Measurements from ENCODE around the gene UBE4B. TPM values are rescaled to one million over a fixed set of nuclear protein-coding genes. Genes with fewer than 3 reads are reported as not detected.

UBE4B gene
- total and polyA plus RNA-seq, 10 of the 15 experiments (the other 5 are each of a cell fraction or from before 2014, with no cell fraction given): 2.9 to 32.6 (median 20.7) TPM

DNA sequence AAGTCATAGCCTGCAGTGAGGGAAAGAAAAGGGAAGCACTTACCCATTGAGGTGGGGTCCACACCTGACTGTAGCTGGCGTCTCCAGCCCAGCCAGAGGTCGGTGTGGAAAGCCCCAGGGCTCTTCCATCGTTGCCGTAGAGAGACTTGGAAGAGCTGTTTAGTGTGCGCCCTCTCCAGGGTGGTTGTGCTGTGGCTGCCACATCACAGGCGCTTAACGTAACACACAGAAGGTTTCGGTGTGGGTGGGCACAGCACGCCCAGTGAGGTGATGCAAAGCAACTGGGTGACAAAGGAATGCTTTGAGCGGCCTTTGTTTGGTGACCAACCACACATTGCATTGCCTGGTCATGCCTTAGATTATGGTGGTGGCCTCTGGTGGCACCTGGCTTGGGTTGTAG is 140.8 kb downstream of the UBE4B start (continued):
- TF ChIP-seq ZNF217 (IDR thresholded peaks at IDR 0.05) (no peak), RUNX3 (IDR thresholded peaks at IDR 0.05; ENCODE audit: low read length) (peak; percentile 79), MTA3 (IDR thresholded peaks at IDR 0.05; ENCODE audit: borderline replicate concordance, low read length) (0 out of 2 replicates have a peak, but pooled peaks have one; percentile 34), IKZF1 (conservative IDR thresholded peaks at IDR 0.05) (peak; percentile 75), EED (IDR thresholded peaks at IDR 0.05; ENCODE audit: low read depth) (peak; percentile 80), SRF (IDR thresholded peaks at IDR 0.05; ENCODE audit: low read depth in 2 of 2, low read length in 2 of 2) (no peak), MTA2 (IDR thresholded peaks at IDR 0.05; ENCODE audit: low read depth) (peak; percentile 19; the same call in 1 of the 2 replicates)
- TF ChIP-seq, protein P1, sequence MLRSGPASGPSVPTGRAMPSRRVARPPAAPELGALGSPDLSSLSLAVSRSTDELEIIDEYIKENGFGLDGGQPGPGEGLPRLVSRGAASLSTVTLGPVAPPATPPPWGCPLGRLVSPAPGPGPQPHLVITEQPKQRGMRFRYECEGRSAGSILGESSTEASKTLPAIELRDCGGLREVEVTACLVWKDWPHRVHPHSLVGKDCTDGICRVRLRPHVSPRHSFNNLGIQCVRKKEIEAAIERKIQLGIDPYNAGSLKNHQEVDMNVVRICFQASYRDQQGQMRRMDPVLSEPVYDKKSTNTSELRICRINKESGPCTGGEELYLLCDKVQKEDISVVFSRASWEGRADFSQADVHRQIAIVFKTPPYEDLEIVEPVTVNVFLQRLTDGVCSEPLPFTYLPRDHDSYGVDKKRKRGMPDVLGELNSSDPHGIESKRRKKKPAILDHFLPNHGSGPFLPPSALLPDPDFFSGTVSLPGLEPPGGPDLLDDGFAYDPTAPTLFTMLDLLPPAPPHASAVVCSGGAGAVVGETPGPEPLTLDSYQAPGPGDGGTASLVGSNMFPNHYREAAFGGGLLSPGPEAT (IDR thresholded peaks at IDR 0.05; ENCODE audit: low read depth): peak; percentile 23; the same call in 1 of the 2 replicates

GRCh38 chr1:10177876-10178275 is 145.1 kb downstream of the UBE4B start:
- no peak overlapping the region for H3K9ac ChIP-seq (ENCODE audit: control insufficient read depth, insufficient read depth, low read length)
- no peak for DNase-seq (ENCODE audit: low read depth, low spot score)
- H3K27me3 ChIP-seq (replicated peaks in 1 of 2; ENCODE audit: control insufficient read depth in 2 of 2, insufficient read depth in 2 of 2, low read length in 1 of 2): no peaks in the 10 kb centered on the region
- POLR2A ChIA-PET: interaction anchor here (0.6 kb wide), 1 partner anchor 22 kb away, joined by 3 read pairs; no protein-coding TSS in a partner anchor
- no peak overlapping the region for H3K4me2 ChIP-seq (ENCODE audit: control insufficient read depth, insufficient read depth)
- FAIRE-seq: no peak
- peaks cover 3% of the 10 kb centered on the region; the same call in 1 of the 2 replicates for H3K4me1 ChIP-seq (ENCODE audit: control insufficient read depth, insufficient read depth, low read length)
- ATAC-seq: no peak
- H3K79me2 ChIP-seq (ENCODE audit: control insufficient read depth, insufficient read depth, low read length): no peaks in the 10 kb centered on the region
- CTCF ChIA-PET: no interaction called here
- H3K27ac ChIP-seq (ENCODE audit: control insufficient read depth, insufficient read depth): no peak overlapping the region
- intact Hi-C loops (cut with micrococcal nuclease; ENCODE audit: unreplicated experiment): no loop called here
- no peaks in the 10 kb centered on the region for H4K20me1 ChIP-seq (ENCODE audit: control insufficient read depth, insufficient read depth)
- TF ChIP-seq CEBPB (IDR thresholded peaks at IDR 0.05; ENCODE audit: borderline replicate concordance in 1 of 2, low read depth in 2 of 2, low read length in 2 of 2) (no peak), RFX5 (IDR thresholded peaks at IDR 0.05; ENCODE audit: low read depth, low read length) (no peak)
- H3K4me3 ChIP-seq: no peak overlapping the region
- H3K9me3 ChIP-seq (replicated peaks; ENCODE audit: control insufficient read depth, insufficient read depth, low read length): no peaks in the 10 kb centered on the region
- H3K36me3 ChIP-seq (ENCODE audit: control insufficient read depth in 2 of 2, insufficient read depth in 2 of 2, low read length in 1 of 2): peaks cover 4% of the 10 kb centered on the region in 2 experiments; a peak in 3 of 4 replicates
- in situ Hi-C loops (cut with MboI): no loop called here
- H2AFZ ChIP-seq (ENCODE audit: control insufficient read depth, low read depth, low read length): no peak overlapping the region
- no TSS peak for BruUV-seq (replicated peaks)
- RAD21 ChIA-PET (ENCODE audit: unreplicated experiment): no interaction called here
- SMC1A ChIA-PET (ENCODE audit: uncharacterized antibody, unreplicated experiment): interaction anchor here (1.9 kb wide), 1 partner anchor 9 kb away, joined by 5 read pairs; no protein-coding TSS in a partner anchor
- WGBS (ENCODE audit: insufficient coverage, insufficient replicate concordance, low lambda C conversion rate, missing lambda C conversion rate): 70% methylated on average over 5 of the region's 5 CpGs
